SH-SY5Y (cell line): ENCODE measurements around the gene MGMT.

ENCODE experiments used
- GATA2 ChIP-seq: IDR thresholded peaks from 2 replicates; pipeline ENCODE4 v1.6.1; 2011; ENCODE audit warnings: mild to moderate bottlenecking, low read depth, low read length
- GATA3 ChIP-seq: IDR thresholded peaks from 2 replicates; pipeline ENCODE4 v1.6.1; 2011; ENCODE audit warnings: low read depth, mild to moderate bottlenecking, low read length, moderate library complexity

DNA sequence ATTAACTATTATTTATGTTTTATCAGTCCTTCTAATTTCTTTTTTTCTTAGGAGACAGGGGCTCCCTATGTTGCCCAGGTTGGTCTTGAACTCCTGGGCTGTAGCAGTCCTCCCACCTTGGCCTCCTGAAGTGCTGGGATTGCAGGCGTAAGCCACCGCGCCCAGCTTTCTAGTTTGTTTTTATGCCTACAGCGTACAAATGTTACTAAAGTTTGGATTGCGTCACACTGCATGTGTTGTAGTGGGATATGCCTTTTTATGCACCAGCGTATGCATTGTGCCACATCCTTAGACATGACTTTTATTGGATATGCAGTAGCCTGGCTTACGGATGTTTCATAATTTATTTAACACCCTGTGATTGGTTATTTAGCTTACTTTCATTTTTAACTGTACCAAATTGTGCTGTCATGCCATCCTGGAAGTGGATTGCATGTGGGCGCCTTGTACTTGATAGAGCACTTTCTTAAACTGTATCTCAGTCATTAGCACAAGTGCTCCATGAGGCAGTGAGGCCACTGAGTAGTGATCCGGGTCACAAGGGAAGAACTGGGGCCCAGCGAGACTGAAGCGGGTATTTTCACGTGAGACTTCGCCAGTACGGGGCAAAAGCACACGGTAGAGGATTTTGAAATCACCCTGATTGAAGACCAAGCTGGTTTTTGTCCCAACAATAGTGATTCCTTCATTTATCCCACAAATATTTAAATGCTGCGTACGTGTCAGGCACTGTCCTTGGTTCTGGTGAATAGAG, 165.0 kb downstream of the MGMT start:
- TF ChIP-seq GATA2 (no peak), GATA3 (no peak)
